ENCODE results near the gene PCBP3.

DNA sequence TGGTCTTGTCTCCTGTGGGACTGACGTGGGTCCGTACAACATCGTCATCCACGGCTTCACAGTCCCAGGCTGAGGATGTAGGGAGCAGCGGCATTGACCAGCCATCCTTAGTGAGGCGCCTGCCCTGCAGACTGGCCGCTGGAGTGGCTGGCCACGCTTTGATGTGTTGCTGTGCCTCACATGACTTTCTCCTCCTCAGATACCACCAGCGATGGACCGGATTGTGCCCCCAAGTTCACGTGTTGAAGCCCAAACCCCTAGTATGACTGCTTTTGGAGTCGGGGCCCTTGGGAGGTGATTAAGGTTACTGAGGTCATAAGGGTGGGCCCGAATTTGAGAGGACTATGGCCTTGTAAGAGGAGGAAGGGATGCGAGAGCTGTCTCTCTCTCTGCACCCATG is 122.5 kb downstream of the PCBP3 start:
- TF ChIP-seq POLR2A (IDR thresholded peaks at IDR 0.05) = no peak
- TF ChIP-seq, protein P1, sequence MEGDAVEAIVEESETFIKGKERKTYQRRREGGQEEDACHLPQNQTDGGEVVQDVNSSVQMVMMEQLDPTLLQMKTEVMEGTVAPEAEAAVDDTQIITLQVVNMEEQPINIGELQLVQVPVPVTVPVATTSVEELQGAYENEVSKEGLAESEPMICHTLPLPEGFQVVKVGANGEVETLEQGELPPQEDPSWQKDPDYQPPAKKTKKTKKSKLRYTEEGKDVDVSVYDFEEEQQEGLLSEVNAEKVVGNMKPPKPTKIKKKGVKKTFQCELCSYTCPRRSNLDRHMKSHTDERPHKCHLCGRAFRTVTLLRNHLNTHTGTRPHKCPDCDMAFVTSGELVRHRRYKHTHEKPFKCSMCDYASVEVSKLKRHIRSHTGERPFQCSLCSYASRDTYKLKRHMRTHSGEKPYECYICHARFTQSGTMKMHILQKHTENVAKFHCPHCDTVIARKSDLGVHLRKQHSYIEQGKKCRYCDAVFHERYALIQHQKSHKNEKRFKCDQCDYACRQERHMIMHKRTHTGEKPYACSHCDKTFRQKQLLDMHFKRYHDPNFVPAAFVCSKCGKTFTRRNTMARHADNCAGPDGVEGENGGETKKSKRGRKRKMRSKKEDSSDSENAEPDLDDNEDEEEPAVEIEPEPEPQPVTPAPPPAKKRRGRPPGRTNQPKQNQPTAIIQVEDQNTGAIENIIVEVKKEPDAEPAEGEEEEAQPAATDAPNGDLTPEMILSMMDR (IDR thresholded peaks at IDR 0.05) = no peak

Data from lower leg skin (tissue), 3 donors.